AG09309 (cell line): ENCODE results near the gene BTBD1.

Source experiments
- DNase-seq: peaks from one replicate; pipeline ENCODE4 v3.0.0-alpha.2; 2010; ENCODE audit warnings: low read depth
- H3K4me3 ChIP-seq: 2 replicates; pipeline ENCODE4 v1.5.1; 2011; ENCODE audit warnings: mild to moderate bottlenecking, low read depth, low read length, moderate library complexity; ENCODE audit not compliant: control insufficient read depth
- TF ChIP-seq, protein P1 (sequence below): IDR thresholded peaks from 2 replicates; pipeline ENCODE4 v1.5.1; 2011; ENCODE audit warnings: mild to moderate bottlenecking, low read depth, low read length, inconsistent platforms; ENCODE audit not compliant: insufficient read depth, control insufficient read depth; ENCODE audit errors: missing control alignments

The BTBD1 gene

DNA sequence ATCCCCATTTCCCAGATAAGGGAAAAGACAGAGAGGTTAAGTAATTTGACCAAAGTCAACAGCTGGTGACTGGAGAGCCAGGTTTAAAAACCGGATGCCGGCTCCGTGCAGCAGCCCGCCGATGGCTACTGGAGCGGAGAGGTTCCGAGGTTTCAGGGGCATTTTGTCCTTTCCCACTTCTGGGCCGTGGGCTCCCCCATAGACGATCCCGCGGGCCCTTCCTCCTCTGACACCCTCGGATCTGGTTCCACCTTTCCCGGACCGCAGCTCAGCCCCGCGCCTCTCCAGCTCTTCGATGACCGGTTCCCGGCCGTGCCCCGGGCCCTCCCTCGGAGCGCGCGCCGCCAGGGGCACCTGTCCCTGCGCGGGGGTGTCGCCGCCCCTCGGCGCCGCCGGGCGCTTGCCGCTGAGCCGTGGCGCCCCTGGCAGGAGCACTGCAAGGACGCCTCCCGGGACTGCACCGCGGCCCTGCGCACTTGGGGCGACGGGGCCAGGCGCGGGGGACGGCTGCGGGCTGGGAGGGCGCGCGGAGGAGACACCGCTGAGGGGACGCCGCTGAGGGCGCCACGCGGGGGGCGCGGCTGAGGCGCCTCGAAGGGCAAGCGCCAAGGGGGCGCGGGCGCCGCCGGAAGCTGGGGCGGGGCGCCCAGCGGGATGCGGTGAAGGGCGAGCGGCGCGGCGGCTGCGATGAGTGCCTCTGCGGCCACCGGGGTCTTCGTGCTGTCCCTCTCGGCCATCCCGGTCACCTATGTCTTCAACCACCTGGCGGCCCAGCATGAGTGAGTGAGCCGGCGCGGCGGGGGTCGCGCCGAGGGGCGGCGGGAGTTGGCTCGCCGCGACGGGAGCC lies 40.2 kb upstream of the BTBD1 start, which contains the start of gene TM6SF1:
Gene TM6SF1, plus strand, starts transcription at position 652 of the 847 bp plus-strand sequence. Its CDS starts 36 bp downstream, at position 688.
- DNase-seq = no peak
- H3K4me3 ChIP-seq = peak within 1 kb of the TSS; percentile 40
- TF ChIP-seq, protein P1, sequence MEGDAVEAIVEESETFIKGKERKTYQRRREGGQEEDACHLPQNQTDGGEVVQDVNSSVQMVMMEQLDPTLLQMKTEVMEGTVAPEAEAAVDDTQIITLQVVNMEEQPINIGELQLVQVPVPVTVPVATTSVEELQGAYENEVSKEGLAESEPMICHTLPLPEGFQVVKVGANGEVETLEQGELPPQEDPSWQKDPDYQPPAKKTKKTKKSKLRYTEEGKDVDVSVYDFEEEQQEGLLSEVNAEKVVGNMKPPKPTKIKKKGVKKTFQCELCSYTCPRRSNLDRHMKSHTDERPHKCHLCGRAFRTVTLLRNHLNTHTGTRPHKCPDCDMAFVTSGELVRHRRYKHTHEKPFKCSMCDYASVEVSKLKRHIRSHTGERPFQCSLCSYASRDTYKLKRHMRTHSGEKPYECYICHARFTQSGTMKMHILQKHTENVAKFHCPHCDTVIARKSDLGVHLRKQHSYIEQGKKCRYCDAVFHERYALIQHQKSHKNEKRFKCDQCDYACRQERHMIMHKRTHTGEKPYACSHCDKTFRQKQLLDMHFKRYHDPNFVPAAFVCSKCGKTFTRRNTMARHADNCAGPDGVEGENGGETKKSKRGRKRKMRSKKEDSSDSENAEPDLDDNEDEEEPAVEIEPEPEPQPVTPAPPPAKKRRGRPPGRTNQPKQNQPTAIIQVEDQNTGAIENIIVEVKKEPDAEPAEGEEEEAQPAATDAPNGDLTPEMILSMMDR = no peak

DNA sequence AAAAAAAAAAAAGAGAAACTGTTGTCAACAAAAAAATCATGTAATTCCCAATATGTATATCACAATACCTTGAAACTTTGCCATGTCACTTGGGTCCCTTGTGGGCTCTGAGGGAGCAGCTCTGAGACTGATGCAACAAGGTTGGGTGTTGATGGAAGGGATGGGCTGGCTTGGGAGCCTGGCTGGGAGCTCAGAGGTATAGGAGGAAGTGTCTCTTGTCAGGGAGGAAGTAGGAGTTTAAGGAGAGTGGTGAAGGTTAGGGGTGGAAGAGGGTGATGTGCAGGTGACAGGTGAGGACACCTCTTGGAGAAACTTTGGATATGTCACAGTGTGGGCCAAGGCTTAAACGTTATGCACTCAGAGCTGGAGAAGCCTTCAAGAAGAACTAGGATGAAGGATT lies 38.4 kb upstream of the BTBD1 start:
- no peak overlapping the region for H3K4me3 ChIP-seq
- TF ChIP-seq, protein P1 = no peak
- DNase-seq = no peak

DNA sequence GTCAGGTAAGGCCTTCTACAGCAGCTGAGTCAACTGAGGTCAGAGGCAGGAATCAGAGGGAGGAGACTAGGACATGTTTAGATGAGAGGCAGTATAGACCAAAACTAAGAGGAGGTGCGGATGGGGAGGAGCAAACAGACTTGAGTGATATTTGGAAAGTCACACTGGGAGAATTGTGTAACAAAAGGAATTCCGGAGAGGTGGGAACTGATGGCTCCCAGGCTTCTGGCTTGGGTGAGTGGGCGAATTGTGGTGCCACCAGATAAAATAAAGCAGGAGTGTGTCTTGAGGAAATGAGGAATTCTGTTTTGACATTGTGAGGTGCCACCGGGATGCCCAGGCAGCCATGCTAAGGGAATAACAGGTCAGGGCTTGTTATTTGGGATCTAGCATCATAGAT lies 37.1 kb upstream of the BTBD1 start:
- H3K4me3 ChIP-seq = no peak overlapping the region
- no peak for DNase-seq
- TF ChIP-seq, protein P1 = no peak

DNA sequence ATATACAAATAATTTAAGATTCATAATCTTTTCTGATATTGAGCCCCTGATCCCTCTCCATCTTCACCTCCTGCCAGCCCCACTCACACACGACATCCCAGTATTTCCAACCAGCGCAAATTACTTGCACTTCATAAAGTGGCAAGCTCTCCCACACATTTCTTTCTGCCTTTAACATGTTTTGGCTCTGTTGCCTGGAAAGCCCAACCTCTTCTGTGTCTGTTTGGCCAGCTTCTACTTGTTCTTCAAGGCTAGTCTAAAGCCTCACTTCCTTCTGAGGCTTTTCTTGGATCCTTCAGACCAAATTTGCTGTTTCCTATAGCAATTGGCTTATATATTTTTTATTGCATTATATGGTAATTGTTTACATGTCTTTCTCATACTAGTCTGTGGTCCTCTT lies 35.3 kb upstream of the BTBD1 start:
- DNase-seq = no peak
- H3K4me3 ChIP-seq = no peak overlapping the region
- TF ChIP-seq, protein P1 = no peak

DNA sequence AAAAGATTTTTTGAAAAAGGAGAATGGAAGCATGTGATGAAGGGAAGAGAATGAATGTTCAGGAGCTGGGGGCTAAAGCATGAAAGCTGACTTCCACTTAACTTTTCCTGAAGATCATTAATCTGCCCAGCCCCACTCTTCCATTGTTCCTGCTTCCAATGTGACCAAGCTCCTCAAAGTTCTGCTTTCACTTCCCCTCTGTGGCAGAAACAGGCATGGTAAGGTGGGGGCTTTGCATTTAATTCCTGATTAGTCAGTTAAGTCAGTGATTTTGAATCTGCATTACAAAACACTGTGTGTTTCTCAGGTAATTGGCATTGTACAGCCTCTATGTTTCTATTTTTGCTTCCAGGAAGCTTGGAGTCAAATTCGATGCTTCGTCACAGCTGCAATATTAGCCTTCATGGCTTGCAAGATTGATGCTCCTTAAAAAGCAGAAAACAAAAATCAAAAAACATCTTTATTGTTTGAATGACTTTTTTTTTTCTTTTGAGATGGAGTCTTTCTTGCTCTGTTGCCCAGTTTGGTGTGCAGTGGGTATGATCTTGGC lies 33.1 kb upstream of the BTBD1 start:
- TF ChIP-seq, protein P1 = no peak
- no peak for DNase-seq
- no peak overlapping the region for H3K4me3 ChIP-seq

DNA sequence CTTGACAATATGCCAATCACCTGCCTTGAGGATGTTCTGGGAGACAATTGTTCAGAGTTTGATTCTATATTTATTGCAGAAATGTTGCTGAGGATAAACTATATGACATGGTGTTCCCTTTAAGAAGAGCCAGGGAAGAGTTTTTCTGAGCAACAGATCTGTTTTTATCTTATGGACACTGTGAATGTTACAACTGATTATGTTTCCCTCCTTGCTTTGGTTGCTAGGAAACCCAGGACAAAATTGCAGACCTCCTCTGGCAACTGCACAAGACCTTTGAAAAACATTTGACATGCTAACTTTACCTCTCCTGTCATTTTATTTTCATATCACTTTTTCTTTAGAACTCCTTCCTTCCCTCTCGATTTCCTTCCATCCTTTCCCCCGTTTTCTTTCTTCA lies 32.2 kb upstream of the BTBD1 start:
- DNase-seq = no peak
- no peak overlapping the region for H3K4me3 ChIP-seq
- TF ChIP-seq, protein P1 = no peak
